Right lobe of liver (tissue), 6 donors: ENCODE results near the gene OR5K1. TPM values are rescaled to one million over a fixed set of nuclear protein-coding genes. Genes with fewer than 3 reads are reported as not detected.
A peak's percentile ranks its signal among the peaks of the same experiment; 100 is the strongest.

ENCODE experiments used
- ATAC-seq, 4 donors: fragments of 200-7000 bp; cut with Tn5 transposase; one replicate each; pipeline ENCODE4 v1.9.1; 2020; ENCODE audit warnings: mild to moderate bottlenecking in 4 of 4, moderate library complexity in 4 of 4
- DNase-seq, 3 donors: peaks; one replicate each; pipeline ENCODE4 v3.0.0-alpha.2; 2020
- H3K27ac ChIP-seq, 3 donors: fragments of 200-600 bp; one replicate each; pipeline ENCODE4 v1.8.0; 2022
- H3K27me3 ChIP-seq, 2 donors: fragments of 200-600 bp; one replicate each; pipeline ENCODE4 v1.8.0; 2022
- H3K36me3 ChIP-seq, 4 donors: fragments of 200-600 bp; sonication (generic) in 1 of 4; one replicate each; pipeline versions ENCODE4 v1.5.1 to v1.8.0; 2017 to 2022; ENCODE audit warnings: control low read depth in 1 of 4
- H3K4me1 ChIP-seq, 4 donors: fragments of 200-600 bp; sonication (generic) in 1 of 4; one replicate each; pipeline versions ENCODE4 v1.5.1 to v1.8.0; 2017 to 2022; ENCODE audit warnings: control low read depth in 1 of 4
- H3K4me3 ChIP-seq, 3 donors: fragments of 200-600 bp; one replicate each; pipeline ENCODE4 v1.8.0; 2022
- H3K9me3 ChIP-seq, 4 donors: fragments of 200-600 bp; sonication (generic) in 1 of 4; one replicate each; pipeline versions ENCODE4 v1.5.1 to v1.8.0; 2017 to 2022; ENCODE audit warnings: control low read depth in 1 of 4
- POLR2A ChIP-seq: fragments of 450-650 bp; IDR thresholded peaks from one replicate; pipeline ENCODE4 v1.6.1; 2017; ENCODE audit warnings: antibody characterized with exemption, mild to moderate bottlenecking
- WGBS: methylation state at CpG from one replicate; pipeline ENCODE4 v1.1.6; 2018; ENCODE audit warnings: low coverage, low lambda C conversion rate; ENCODE audit not compliant: insufficient coverage; ENCODE audit errors: missing lambda C conversion rate; 5-methylcytosine and 5-hydroxymethylcytosine counted together
- intact Hi-C, 2 donors: fragments of 100-400 bp; cut with DNase I; formaldehyde crosslinking; loops; one replicate each; pipeline versions ENCODE4 v1.11.2 to v1.14.1; 2022
- total RNA-seq, 6 experiments: library from RNA; depleted of rRNA in 2 of 6; stranded (reverse); fragments of >200 nt in 2 of 6; fragmentation: NEBNext Ultra II Directional in 3 of 6; extraction: Animal tissue kit (Norgen Biotek cat#: 25700) in 3 of 6; gene quantifications; one replicate each; pipeline versions ENCODE4 v1.1.0 to v1.2.4, GENCODE V29; 2016 to 2023
- TF ChIP-seq, protein P1 (sequence below), 4 donors: fragments of 200-600 bp in 3 of 4; fragments of 450-650 bp in 1 of 4; IDR thresholded peaks; one replicate each; pipeline versions ENCODE4 v1.5.1 to v1.8.0; 2016 to 2022; ENCODE audit warnings: antibody characterized with exemption in 4 of 4, mild to moderate bottlenecking in 2 of 4
- donor health status: DM: no; HTN: yes; CAD: no.
- donor health status: DM: no; HTN: no; CAD: no.
- donor health status: DM: no; HTN: no; CAD: no.
- donor health status: DM: no; HTN: yes; CAD: no.
- donor health status: DM: no; HTN: yes; CAD: no.

The OR5K1 gene
- total RNA-seq, 6 experiments from 2014 or later = not detected

DNA sequence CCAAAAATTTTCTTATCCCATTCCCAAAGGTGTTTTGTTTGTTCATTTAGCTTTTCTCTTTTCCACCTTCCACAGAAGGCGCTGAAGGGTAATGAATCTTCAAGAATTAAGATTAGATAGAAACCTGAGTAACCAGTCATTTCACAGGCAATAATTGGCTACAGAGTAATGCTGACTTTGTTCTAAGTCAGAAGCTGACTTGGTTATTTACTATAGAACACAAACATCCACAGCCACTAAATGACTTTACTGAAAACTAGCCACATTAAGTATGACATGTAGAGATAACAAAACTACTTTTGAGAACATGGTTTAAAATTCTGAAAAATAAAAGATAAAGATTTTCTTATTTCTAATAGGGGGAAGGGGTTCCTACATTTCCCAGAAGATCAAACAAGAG, 51.9 kb downstream of the OR5K1 start:
- H3K4me3 ChIP-seq = no peak overlapping the region
- 94% methylated on average over 1 of the region's 1 CpG for WGBS
- no peaks in the 10 kb centered on the region for H3K27me3 ChIP-seq
- H3K27ac ChIP-seq = no peak overlapping the region
- no peaks in the 10 kb centered on the region for H3K9me3 ChIP-seq
- H3K36me3 ChIP-seq = peaks cover 0 to 31% (median 6%) of the 10 kb centered on the region in 4 donors
- TF ChIP-seq, protein P1, sequence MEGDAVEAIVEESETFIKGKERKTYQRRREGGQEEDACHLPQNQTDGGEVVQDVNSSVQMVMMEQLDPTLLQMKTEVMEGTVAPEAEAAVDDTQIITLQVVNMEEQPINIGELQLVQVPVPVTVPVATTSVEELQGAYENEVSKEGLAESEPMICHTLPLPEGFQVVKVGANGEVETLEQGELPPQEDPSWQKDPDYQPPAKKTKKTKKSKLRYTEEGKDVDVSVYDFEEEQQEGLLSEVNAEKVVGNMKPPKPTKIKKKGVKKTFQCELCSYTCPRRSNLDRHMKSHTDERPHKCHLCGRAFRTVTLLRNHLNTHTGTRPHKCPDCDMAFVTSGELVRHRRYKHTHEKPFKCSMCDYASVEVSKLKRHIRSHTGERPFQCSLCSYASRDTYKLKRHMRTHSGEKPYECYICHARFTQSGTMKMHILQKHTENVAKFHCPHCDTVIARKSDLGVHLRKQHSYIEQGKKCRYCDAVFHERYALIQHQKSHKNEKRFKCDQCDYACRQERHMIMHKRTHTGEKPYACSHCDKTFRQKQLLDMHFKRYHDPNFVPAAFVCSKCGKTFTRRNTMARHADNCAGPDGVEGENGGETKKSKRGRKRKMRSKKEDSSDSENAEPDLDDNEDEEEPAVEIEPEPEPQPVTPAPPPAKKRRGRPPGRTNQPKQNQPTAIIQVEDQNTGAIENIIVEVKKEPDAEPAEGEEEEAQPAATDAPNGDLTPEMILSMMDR (IDR thresholded peaks at IDR 0.05) = no peak
- TF ChIP-seq POLR2A = no peak
- DNase-seq = no peak
- intact Hi-C loops = no loop called here
- no peak for ATAC-seq
- H3K4me1 ChIP-seq = no peaks in the 10 kb centered on the region

- ATAC-seq (no peak), DNase-seq (no peak)
- Histone ChIP-seq H3K4me3 (no peak overlapping the region), H3K36me3 (peaks cover 0 to 41% (median 8%) of the 10 kb centered on the region in 4 donors), H3K27ac (no peak overlapping the region), H3K9me3 (no peaks in the 10 kb centered on the region), H3K27me3 (no peaks in the 10 kb centered on the region), H3K4me1 (peaks cover 0 to 8% (median 0%) of the 10 kb centered on the region in 4 donors)
- 97% methylated on average over 2 of the region's 2 CpGs for WGBS
- intact Hi-C loops = no loop called here
- no peak for TF ChIP-seq POLR2A
- TF ChIP-seq, protein P1 (IDR thresholded peaks at IDR 0.05) = no peak
These were observed 55.8 kb downstream of the OR5K1 start for GRCh38 chr3:98518816-98519215.

DNA sequence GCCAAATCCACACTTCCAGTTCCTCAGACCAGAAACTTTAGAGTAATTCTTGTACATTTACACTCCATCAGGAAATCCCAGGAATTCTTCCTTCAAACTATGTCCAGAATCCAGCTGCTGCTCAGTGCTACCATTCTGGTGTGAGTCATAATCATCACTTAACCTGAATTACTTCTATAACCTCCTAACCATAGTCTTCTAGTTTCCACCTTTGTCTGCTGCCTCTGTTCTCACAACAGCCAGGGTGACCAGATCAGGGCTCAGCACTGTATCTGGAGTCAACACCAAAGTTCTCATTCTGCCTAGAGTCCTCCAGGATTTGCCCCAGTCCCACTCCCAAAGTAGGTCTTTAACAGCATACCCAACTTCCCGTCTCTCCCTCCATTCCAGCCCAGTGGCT, 56.4 kb downstream of the OR5K1 start:
- TF ChIP-seq, protein P1 (IDR thresholded peaks at IDR 0.05) = no peak
- no peak for TF ChIP-seq POLR2A
- no peak overlapping the region for H3K27ac ChIP-seq
- H3K27me3 ChIP-seq = no peaks in the 10 kb centered on the region
- no peak for DNase-seq
- H3K4me1 ChIP-seq = peaks cover 0 to 8% (median 0%) of the 10 kb centered on the region in 4 donors
- H3K36me3 ChIP-seq = peaks cover 0 to 41% (median 8%) of the 10 kb centered on the region in 4 donors
- intact Hi-C loops = no loop called here
- H3K9me3 ChIP-seq = no peaks in the 10 kb centered on the region
- WGBS = 100% methylated on average over 1 of the region's 1 CpG
- ATAC-seq = no peak
- H3K4me3 ChIP-seq = no peak overlapping the region

- peak overlapping the region; percentile 91 to 97 (median 95) for H3K27ac ChIP-seq
- intact Hi-C loops = no loop called here
- TF ChIP-seq POLR2A = no peak
- TF ChIP-seq, protein P1 (IDR thresholded peaks at IDR 0.05) = no peak
- ATAC-seq (peak; percentile 48 to 51 (median 50)), DNase-seq (peak in 2 of 3 donors; percentile 23 to 52)
- peak overlapping the region; percentile 67 to 85 (median 81) for H3K4me3 ChIP-seq
- WGBS = 0% methylated on average over 16 of the region's 16 CpGs
- no peaks in the 10 kb centered on the region for H3K9me3 ChIP-seq
- H3K27me3 ChIP-seq = no peaks in the 10 kb centered on the region
- H3K4me1 ChIP-seq = peaks cover 0 to 8% (median 0%) of the 10 kb centered on the region in 4 donors
- peaks cover 0 to 22% (median 6%) of the 10 kb centered on the region in 4 donors for H3K36me3 ChIP-seq
These were observed 59.0 kb downstream of the OR5K1 start for GRCh38 chr3:98521897-98522543.

Other genes starting within 250 kb of the OR5K1 start
- gene OR5H6, start 199.0 kb upstream of the OR5K1 start, total RNA-seq = not detected
- not detected for gene OR5H2, start 180.7 kb upstream of the OR5K1 start, total RNA-seq
- not detected for gene OR5K4, start 109.3 kb upstream of the OR5K1 start, total RNA-seq
- not detected for gene OR5K3, start 72.5 kb upstream of the OR5K1 start, total RNA-seq
- not detected for gene OR5K2, start 34.5 kb downstream of the OR5K1 start, total RNA-seq
- 10 to 100 TPM; 26.1 to 44.8 (median 34.9) TPM for gene CLDND1, start 59.7 kb downstream of the OR5K1 start, total RNA-seq
- not detected for gene GPR15, start 68.8 kb downstream of the OR5K1 start, total RNA-seq
- 10 to 100 TPM; 20.3 to 26.9 (median 22.6) TPM for gene CPOX, start 130.4 kb downstream of the OR5K1 start, total RNA-seq